B cell (primary cell): ENCODE measurements around the gene EPHB1. TPM values are rescaled to one million over a fixed set of nuclear protein-coding genes. Genes with fewer than 3 reads are reported as not detected.

Experiments used
- ATAC-seq: fragments of 200-7000 bp; cut with Tn5 transposase; one replicate; pipeline ENCODE4 v1.10.0; 2021; ENCODE audit warnings: low read depth, mild to moderate bottlenecking, moderate number of reproducible peaks, moderate library complexity
- CTCF ChIA-PET: fragments of 350-600 bp; sonication (Branson Sonifier 250); formaldehyde crosslinking; loops from one replicate; lab custom pipeline; 2021; ENCODE audit warnings: antibody characterized with exemption, inconsistent platforms; lab: Charles Lee
- POLR2A ChIA-PET: fragments of 350-600 bp; sonication (Branson Sonifier 250); formaldehyde crosslinking; loops from one replicate; lab custom pipeline; 2021; ENCODE audit warnings: antibody characterized with exemption; lab: Charles Lee
- DNase-seq: peaks from one replicate; pipeline ENCODE4 v3.0.0; 2013
- H2AFZ ChIP-seq: 2 replicates; pipeline ENCODE4 v1.6.1; 2012; ENCODE audit warnings: mild to moderate bottlenecking, low read depth, low read length; ENCODE audit not compliant: insufficient read depth, poor library complexity, severe bottlenecking
- H3K27ac ChIP-seq, 2 donors: 1 replicate in 1 of 2; 2 replicates in 1 of 2; pipeline ENCODE4 v1.5.1; 2012 to 2013; ENCODE audit warnings: low read length in 2 of 2, mild to moderate bottlenecking in 2 of 2, moderate library complexity in 1 of 2
- H3K27me3 ChIP-seq, 4 experiments: fragments of 200-600 bp in 1 of 4; sonication (generic) in 1 of 4; replicated peaks in 1 of 4; 1 replicate in 2 of 4; 2 replicates in 2 of 4; pipeline versions ENCODE4 v1.6.1 to v1.7.0; 2013 to 2016; ENCODE audit warnings: low read length in 3 of 4, mild to moderate bottlenecking in 2 of 4, mixed read lengths in 1 of 4, moderate library complexity in 1 of 4; ENCODE audit not compliant: insufficient read depth in 4 of 4, control insufficient read depth in 3 of 4; ENCODE audit errors: control extremely low read depth in 1 of 4
- H3K36me3 ChIP-seq, 2 experiments: replicated peaks in 1 of 2; 1 replicate in 1 of 2; 2 replicates in 1 of 2; pipeline versions ENCODE4 v1.6.1 to v1.7.1; 2013; ENCODE audit warnings: low read length in 1 of 2; ENCODE audit not compliant: insufficient read depth in 2 of 2, control insufficient read depth in 1 of 2; ENCODE audit errors: control extremely low read depth in 1 of 2, extremely low read depth in 1 of 2
- H3K4me1 ChIP-seq, 2 donors: fragments of 200-600 bp in 1 of 2; sonication (generic) in 1 of 2; 1 replicate in 1 of 2; 2 replicates in 1 of 2; pipeline versions ENCODE4 v1.5.1 to v1.6.1; 2013 to 2017; ENCODE audit warnings: low read length in 2 of 2; ENCODE audit not compliant: control insufficient read depth in 2 of 2, insufficient read depth in 2 of 2
- H3K4me2 ChIP-seq: replicated peaks from 2 replicates; pipeline ENCODE3; 2012; ENCODE audit warnings: mild to moderate bottlenecking, low read depth, low read length; ENCODE audit not compliant: poor library complexity, severe bottlenecking
- H3K4me3 ChIP-seq, 5 experiments: fragments of 200-600 bp in 1 of 5; sonication (generic) in 1 of 5; 1 replicate in 3 of 5; 2 replicates in 2 of 5; pipeline versions ENCODE4 v1.5.1 to v1.7.0; 2011 to 2016; ENCODE audit warnings: low read length in 4 of 5, mild to moderate bottlenecking in 4 of 5, low read depth in 2 of 5, control low read depth in 1 of 5, moderate library complexity in 1 of 5; ENCODE audit not compliant: insufficient read depth in 1 of 5; ENCODE audit errors: control extremely low read depth in 1 of 5, extremely low read depth in 1 of 5
- H3K79me2 ChIP-seq: fragments of 200-600 bp; sonication (generic); one replicate; pipeline ENCODE4 v1.6.0; 2016; ENCODE audit warnings: low read length; ENCODE audit not compliant: control insufficient read depth, insufficient read depth
- H3K9ac ChIP-seq: fragments of 200-600 bp; sonication (generic); 2 replicates; pipeline ENCODE4 v1.6.1; 2017; ENCODE audit warnings: mild to moderate bottlenecking, low read length, moderate library complexity
- H3K9me3 ChIP-seq, 3 donors: one replicate each; pipeline versions ENCODE4 v1.6.1 to v1.7.1; 2013; ENCODE audit warnings: low read length in 2 of 3; ENCODE audit not compliant: control insufficient read depth in 2 of 3, insufficient read depth in 1 of 3; ENCODE audit errors: control extremely low read depth in 1 of 3
- H4K20me1 ChIP-seq: 2 replicates; pipeline ENCODE4 v1.6.0; 2012; ENCODE audit warnings: mild to moderate bottlenecking, low read length; ENCODE audit not compliant: insufficient read depth, control insufficient read depth, poor library complexity, severe bottlenecking
- H3K27ac Mint-ChIP-seq: one replicate; pipeline ENCODE4 v1.8.0; 2021; ENCODE audit warnings: mixed read lengths
- H3K27me3 Mint-ChIP-seq: one replicate; pipeline ENCODE4 v1.8.0; 2021; ENCODE audit warnings: mixed read lengths
- H3K4me1 Mint-ChIP-seq: one replicate; pipeline ENCODE4 v1.8.0; 2021; ENCODE audit warnings: mixed read lengths
- H3K4me3 Mint-ChIP-seq: one replicate; pipeline ENCODE4 v1.8.0; 2021; ENCODE audit warnings: mixed read lengths
- H3K9me3 Mint-ChIP-seq: one replicate; pipeline ENCODE4 v1.8.0; 2022; ENCODE audit warnings: mixed read lengths; ENCODE audit not compliant: insufficient read depth
- CTCF ChIP-seq: fragments of 200-600 bp; IDR thresholded peaks from one replicate; pipeline ENCODE4 v1.8.0; 2022; ENCODE audit warnings: antibody characterized with exemption, mild to moderate bottlenecking
- EZH2 ChIP-seq: IDR thresholded peaks from 2 replicates; pipeline ENCODE4 v1.6.1; 2012; ENCODE audit warnings: borderline replicate concordance, low read depth, mild to moderate bottlenecking, moderate library complexity, low read length; ENCODE audit not compliant: insufficient read depth, poor library complexity, severe bottlenecking
- WGBS: methylation state at CpG from one replicate; pipeline ENCODE4 v1.1.5; 2013; ENCODE audit warnings: missing lambda C conversion rate; ENCODE audit not compliant: insufficient coverage; 5-methylcytosine and 5-hydroxymethylcytosine counted together
- intact Hi-C: fragments of 100-400 bp; cut with micrococcal nuclease; formaldehyde crosslinking; loops from one replicate; pipeline ENCODE4 v1.10.0; 2022
- polyA plus RNA-seq: library from polyadenylated mRNA; depleted of rRNA; stranded (reverse); fragments of >200 nt; gene quantifications from 2 replicates; pipeline ENCODE4 v1.2.3, GENCODE V29; 2012
- total RNA-seq, 2 donors: library from RNA; stranded (reverse); fragments of 120-200 nt in 1 of 2; gene quantifications; 1 replicate in 1 of 2; 2 replicates in 1 of 2; pipeline versions ENCODE4 v1.2.3 to v1.2.4, GENCODE V29; 2013 to 2022

The EPHB1 gene
- total and polyA plus RNA-seq, 2 donors (not counting 1 experiment from before 2014, with no cell fraction given), result 0.01 TPM; not detected in 1

DNA sequence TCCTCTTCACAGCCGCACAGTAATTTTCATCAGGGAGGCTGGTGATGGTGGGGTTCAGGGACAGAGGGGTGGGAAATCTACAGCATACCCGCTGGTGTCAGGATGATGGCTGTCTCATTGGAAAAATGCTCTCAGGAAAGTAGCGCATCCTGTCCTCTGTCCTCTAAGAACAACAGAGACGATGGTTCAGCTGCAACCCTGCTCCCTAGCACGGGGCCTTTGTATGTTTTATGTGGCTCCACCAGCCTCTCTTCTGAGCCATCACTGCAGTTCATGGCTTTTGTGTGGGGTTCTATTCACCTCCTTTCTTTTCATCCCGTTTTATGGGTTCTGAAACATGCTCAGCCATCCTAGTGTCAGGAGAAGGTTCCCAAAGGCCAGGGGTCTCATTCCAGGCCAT is 68.9 kb downstream of the EPHB1 start:
- Histone ChIP-seq H3K4me3 (no peak overlapping the region), H3K9ac (no peak overlapping the region), H2AFZ (no peak overlapping the region), H3K27ac (no peak overlapping the region), H3K27me3 (peaks cover 0 to 3% (median under 1%) of the 10 kb centered on the region in 4 experiments), H3K4me2 (no peak overlapping the region), H3K36me3 (no peaks in the 10 kb centered on the region), H4K20me1 (no peaks in the 10 kb centered on the region), H3K9me3 (no peaks in the 10 kb centered on the region), H3K4me1 (no peaks in the 10 kb centered on the region), H3K79me2 (no peaks in the 10 kb centered on the region)
- H3K9me3 Mint-ChIP-seq, result no peaks in the 10 kb centered on the region
- H3K4me3 Mint-ChIP-seq, result no peak overlapping the region
- WGBS, result 96% methylated on average over 3 of the region's 6 CpGs
- ATAC-seq (no peak), DNase-seq (no peak)
- ChIA-PET POLR2A (no interaction called here), CTCF (no interaction called here)
- no peak for TF ChIP-seq CTCF
- no peak for TF ChIP-seq EZH2
- intact Hi-C loops, result no loop called here
- peaks cover 44% of the 10 kb centered on the region for H3K27me3 Mint-ChIP-seq
- H3K4me1 Mint-ChIP-seq, result no peaks in the 10 kb centered on the region
- no peak overlapping the region for H3K27ac Mint-ChIP-seq

- Mint-ChIP-seq H3K9me3 (no peaks in the 10 kb centered on the region), H3K4me3 (no peak overlapping the region), H3K27ac (no peak overlapping the region), H3K27me3 (peaks cover 37% of the 10 kb centered on the region), H3K4me1 (no peaks in the 10 kb centered on the region)
- Histone ChIP-seq H3K79me2 (no peaks in the 10 kb centered on the region), H3K9ac (no peak overlapping the region), H3K4me2 (no peak overlapping the region), H3K4me1 (no peaks in the 10 kb centered on the region), H2AFZ (no peak overlapping the region), H3K9me3 (no peaks in the 10 kb centered on the region), H3K27me3 (peaks cover 0 to 3% (median under 1%) of the 10 kb centered on the region in 4 experiments), H3K27ac (no peak overlapping the region), H3K36me3 (no peaks in the 10 kb centered on the region), H3K4me3 (no peak overlapping the region), H4K20me1 (no peaks in the 10 kb centered on the region)
- ChIA-PET POLR2A (no interaction called here), CTCF (no interaction called here)
- intact Hi-C loops, result no loop called here
- TF ChIP-seq CTCF (no peak), EZH2 (no peak)
- ATAC-seq, result no peak
- DNase-seq, result no peak
- 80% methylated on average over 1 of the region's 5 CpGs for WGBS
Measured at GRCh38 chr3:134864636-134865035, 69.6 kb downstream of the EPHB1 start.
